ENCODE results near the gene HDDC2. TPM values are rescaled to one million over a fixed set of nuclear protein-coding genes. Genes with fewer than 3 reads are reported as not detected.

The HDDC2 gene
- total RNA-seq, 2 experiments from 2014 or later = 119 to 121 TPM

GRCh38 chr6:125269328-125269985 is 32.3 kb downstream of the HDDC2 start:
- Mint-ChIP-seq H3K27me3 (no peaks in the 10 kb centered on the region), H3K27ac (no peak overlapping the region), H3K36me3 (ENCODE audit: low read depth) (peaks cover 35% of the 10 kb centered on the region), H3K4me1 (ENCODE audit: low read depth) (no peaks in the 10 kb centered on the region), H3K9me3 (no peaks in the 10 kb centered on the region), H3K4me3 (no peak overlapping the region)
- ChIA-PET POLR2A (no interaction called here), CTCF (interaction anchor here (1.2 kb wide), 1 partner anchor 117 kb away, joined by 3 read pairs; no protein-coding TSS in a partner anchor)
- TF ChIP-seq CTCF (IDR thresholded peaks at IDR 0.05) = no peak
- ATAC-seq (no peak), DNase-seq (no peak)
- intact Hi-C loops (cut with micrococcal nuclease) = no loop called here

- ChIA-PET POLR2A (no interaction called here), CTCF (no interaction called here)
- Mint-ChIP-seq H3K27ac (no peak overlapping the region), H3K4me3 (no peak overlapping the region), H3K27me3 (no peaks in the 10 kb centered on the region), H3K9me3 (no peaks in the 10 kb centered on the region), H3K4me1 (ENCODE audit: low read depth) (no peaks in the 10 kb centered on the region), H3K36me3 (ENCODE audit: low read depth) (peaks cover 29% of the 10 kb centered on the region)
- no peak for TF ChIP-seq CTCF (IDR thresholded peaks at IDR 0.05)
- intact Hi-C loops (cut with micrococcal nuclease) = no loop called here
- no peak for DNase-seq
- ATAC-seq = no peak
Observed at GRCh38 chr6:125268765-125269164, 33.0 kb downstream of the HDDC2 start.

GRCh38 chr6:125267806-125268523 is 33.8 kb downstream of the HDDC2 start:
- peaks cover 22% of the 10 kb centered on the region for H3K36me3 Mint-ChIP-seq (ENCODE audit: low read depth)
- DNase-seq (no peak), ATAC-seq (no peak)
- ChIA-PET POLR2A (no interaction called here), CTCF (no interaction called here)
- H3K27me3 Mint-ChIP-seq = no peaks in the 10 kb centered on the region
- no peak overlapping the region for H3K27ac Mint-ChIP-seq
- no peak overlapping the region for H3K4me3 Mint-ChIP-seq
- TF ChIP-seq CTCF (IDR thresholded peaks at IDR 0.05) = no peak
- no peaks in the 10 kb centered on the region for H3K9me3 Mint-ChIP-seq
- H3K4me1 Mint-ChIP-seq (ENCODE audit: low read depth) = no peaks in the 10 kb centered on the region
- intact Hi-C loops (cut with micrococcal nuclease) = no loop called here

GRCh38 chr6:125264476-125264875 is 37.3 kb downstream of the HDDC2 start:
- Mint-ChIP-seq H3K4me1 (ENCODE audit: low read depth) (no peaks in the 10 kb centered on the region), H3K36me3 (ENCODE audit: low read depth) (no peaks in the 10 kb centered on the region), H3K4me3 (no peak overlapping the region), H3K27ac (no peak overlapping the region), H3K27me3 (no peaks in the 10 kb centered on the region), H3K9me3 (no peaks in the 10 kb centered on the region)
- TF ChIP-seq CTCF (IDR thresholded peaks at IDR 0.05) = no peak
- no peak for ATAC-seq
- no peak for DNase-seq
- ChIA-PET POLR2A (interaction anchor here (1.1 kb wide), 1 partner anchor 9 kb away, joined by 3 read pairs; no protein-coding TSS in a partner anchor), CTCF (no interaction called here)
- intact Hi-C loops (cut with micrococcal nuclease) = no loop called here

Data from activated CD8-positive, alpha-beta T cell treated with anti-CD3 and anti-CD28 coated beads for 36 hours (primary cell).